Astrocyte of the spinal cord (primary cell): Measurements from ENCODE around the gene DYRK1B.

Experiments
- DNase-seq: peaks from one replicate; pipeline ENCODE4 v3.0.0; 2011; ENCODE audit warnings: low read depth, low spot score
- H3K4me3 ChIP-seq: 2 replicates; pipeline ENCODE4 v1.5.1; 2011; ENCODE audit warnings: low read depth, mild to moderate bottlenecking, low read length, moderate library complexity
- CTCF ChIP-seq: IDR thresholded peaks from 2 replicates; pipeline ENCODE4 v1.5.1; 2012; ENCODE audit warnings: low read depth, mild to moderate bottlenecking, low read length, inconsistent platforms
- in situ Hi-C: cut with HindIII; loops from 2 replicates; pipeline ENCODE4 v1.10.0; 2017; ENCODE audit warnings: low sequenced_read_pairs

DYRK1B gene

GRCh38 chr19:39825531-39826076 is 8.4 kb downstream of the DYRK1B start:
- no peak for TF ChIP-seq CTCF
- in situ Hi-C loops = no loop called here
- no peak overlapping the region for H3K4me3 ChIP-seq

DNA sequence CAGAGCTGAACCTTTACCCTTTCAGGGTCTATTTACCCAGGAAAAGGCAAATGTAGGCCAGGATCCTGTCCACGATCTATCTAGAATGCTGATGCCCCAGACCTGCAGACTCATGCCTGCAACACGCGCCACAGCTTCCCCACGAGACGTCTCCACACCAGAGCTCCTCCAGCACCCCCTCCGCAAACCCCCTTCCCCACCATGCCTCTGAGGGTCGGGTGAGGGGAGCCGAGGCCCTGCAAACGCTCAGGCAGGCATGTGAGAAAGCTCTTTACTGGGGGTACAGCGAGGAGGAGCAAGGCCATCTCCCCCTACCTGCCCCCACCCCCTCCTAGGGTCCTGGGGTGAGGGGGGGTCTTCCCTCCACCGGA is 8.9 kb downstream of the DYRK1B start:
- no peak for DNase-seq
- no peak overlapping the region for H3K4me3 ChIP-seq
- no peak for TF ChIP-seq CTCF
- in situ Hi-C loops = no loop called here

More at GRCh38 chr19:39825531-39826076, 8.4 kb downstream of the DYRK1B start:
- DNase-seq = no peak

DNA sequence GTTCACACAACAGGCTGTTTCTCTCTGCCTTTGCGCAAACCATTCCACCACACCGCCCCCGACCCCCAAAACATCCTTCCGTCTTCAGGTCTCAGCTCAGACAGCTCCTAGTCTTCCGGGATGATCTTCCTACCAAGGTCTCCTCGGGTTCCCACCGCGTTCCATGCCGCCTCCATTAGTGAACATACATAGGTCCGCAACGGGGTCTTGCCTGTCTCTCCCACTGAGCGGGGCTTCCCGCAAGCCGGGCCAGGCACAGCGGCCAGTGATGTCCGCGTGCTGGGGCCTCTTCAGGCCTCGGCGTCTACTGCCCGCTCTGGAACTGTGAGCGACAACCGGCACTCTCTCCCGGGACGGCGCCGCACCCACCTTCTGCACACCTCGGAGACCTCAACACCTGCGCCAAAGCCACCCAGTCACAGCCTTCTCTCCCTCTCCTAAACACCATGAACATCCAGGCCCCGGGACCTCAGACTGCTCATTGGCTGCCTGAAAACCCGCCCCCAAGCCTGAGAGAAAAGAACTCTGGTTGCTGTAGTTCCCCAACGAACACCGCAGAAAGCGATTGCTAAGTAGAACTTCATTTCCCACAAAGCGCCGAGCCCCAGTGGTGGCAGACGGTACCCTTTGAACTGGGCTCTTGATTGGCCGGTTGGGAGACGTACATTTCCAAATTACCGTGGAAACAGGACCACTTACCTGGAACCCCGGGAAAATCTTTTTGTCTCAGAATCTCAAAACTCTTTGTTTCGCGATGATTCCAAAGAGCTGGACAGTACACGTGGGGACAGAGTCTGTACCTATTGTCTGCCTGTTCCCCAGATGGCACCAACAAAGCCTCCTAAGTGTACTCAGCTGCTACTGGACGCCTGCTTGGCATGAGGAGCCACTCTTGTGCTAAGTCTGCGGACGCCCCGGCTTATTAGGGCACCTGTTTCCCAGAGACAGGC is 9.5 kb downstream of the DYRK1B start:
- DNase-seq = peak; percentile 94
- in situ Hi-C loops = no loop called here
- peak overlapping the region; percentile 92 for H3K4me3 ChIP-seq
- no peak for TF ChIP-seq CTCF

GRCh38 chr19:39823686-39824085 is 10.3 kb downstream of the DYRK1B start:
- in situ Hi-C loops = no loop called here
- H3K4me3 ChIP-seq = peak overlapping the region; percentile 92
- TF ChIP-seq CTCF = no peak
- DNase-seq = no peak

GRCh38 chr19:39820696-39821095 is 13.3 kb downstream of the DYRK1B start:
- no peak overlapping the region for H3K4me3 ChIP-seq
- no peak for TF ChIP-seq CTCF
- in situ Hi-C loops = no loop called here
- DNase-seq = no peak

DNA sequence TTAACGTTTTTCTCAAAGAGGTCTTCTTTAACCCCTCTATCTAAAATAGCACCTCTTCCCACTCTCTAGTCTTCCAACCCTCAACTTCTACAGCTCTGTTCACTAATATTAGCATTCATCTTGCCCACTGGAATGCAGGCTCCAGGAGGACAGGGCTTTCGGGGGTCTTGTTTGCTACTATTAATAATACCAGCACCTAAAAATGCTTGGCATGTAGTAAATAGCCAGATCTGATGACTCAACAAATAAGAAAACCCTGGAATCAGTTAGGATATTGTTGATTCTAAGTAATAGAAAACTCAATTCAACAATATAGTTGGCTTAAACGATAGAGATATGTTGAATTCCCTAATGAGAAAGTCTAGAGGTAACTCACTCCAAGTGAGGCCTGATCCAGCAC is 14.2 kb downstream of the DYRK1B start:
- in situ Hi-C loops = no loop called here
- DNase-seq = no peak
- H3K4me3 ChIP-seq = no peak overlapping the region
- TF ChIP-seq CTCF = no peak
